Transverse colon (tissue), 4 donors: ENCODE measurements around the gene PREX1.

Experiments used
- CTCF ChIP-seq, 5 experiments: fragments of 200-600 bp in 3 of 5; fragments of 450-650 bp in 2 of 5; sonication (generic) in 3 of 5; IDR thresholded peaks; 1 replicate in 2 of 5; 2 replicates in 3 of 5; pipeline ENCODE4 v1.5.1; 2016 to 2017; ENCODE audit warnings: antibody characterized with exemption in 5 of 5, inconsistent platforms in 3 of 5, mild to moderate bottlenecking in 2 of 5, moderate library complexity in 1 of 5
- POLR2A ChIP-seq: fragments of 450-650 bp; IDR thresholded peaks from one replicate; pipeline ENCODE4 v1.6.1; 2016; ENCODE audit warnings: antibody characterized with exemption, mild to moderate bottlenecking, moderate library complexity
- POLR2AphosphoS5 ChIP-seq, 3 donors: sonication (generic); formaldehyde crosslinking; IDR thresholded peaks; one replicate each; pipeline ENCODE4 v1.6.1; 2016; ENCODE audit warnings: antibody characterized with exemption in 3 of 3

GRCh38 chr20:48809673-48810072 is 18.1 kb downstream of the PREX1 start:
- TF ChIP-seq CTCF (IDR thresholded peaks at IDR 0.05) (no peak), POLR2A (no peak), POLR2AphosphoS5 (IDR thresholded peaks at IDR 0.05) (no peak)
